NCI-H146 treated with DMSO at 0.1 percent for 48 hours (cell line): ENCODE results near the gene NAPG.
A peak's percentile ranks its signal among the peaks of the same experiment; 100 is the strongest.
"Not testable (repeated sequence)": the region's sequence is repeated elsewhere in the genome, so short reads cannot be mapped to it uniquely, and the experiment has no call there.

Experiments used
- DNase-seq: peaks from one replicate; lab custom pipeline; 2025; ENCODE audit not compliant: unreplicated experiment; lab: John Stamatoyannopoulos, UW

NAPG gene

GRCh38 chr18:10525697-10526560, at the start of gene NAPG:
Gene NAPG (plus strand): TSS chr18:10526027. CDS start chr18:10526103, 76 bp downstream.
- peak; percentile 92 for DNase-seq

GRCh38 chr18:10476338-10476791, 49.5 kb upstream of the NAPG start:
- no peak for DNase-seq

GRCh38 chr18:10477121-10477862, 48.5 kb upstream of the NAPG start:
- peak; percentile 72 for DNase-seq

GRCh38 chr18:10477863-10478260, 48.0 kb upstream of the NAPG start:
- DNase-seq = no peak

GRCh38 chr18:10481831-10482230, 44.0 kb upstream of the NAPG start:
- no peak for DNase-seq

GRCh38 chr18:10482363-10482984, 43.4 kb upstream of the NAPG start:
- DNase-seq = no peak

- DNase-seq = no peak
These were observed 42.6 kb upstream of the NAPG start for GRCh38 chr18:10482985-10483949.

GRCh38 chr18:10485475-10485874, 40.4 kb upstream of the NAPG start:
- DNase-seq = no peak

GRCh38 chr18:10486362-10486761, 39.5 kb upstream of the NAPG start:
- DNase-seq = no peak

GRCh38 chr18:10487154-10487553, 38.7 kb upstream of the NAPG start:
- no peak for DNase-seq

- no peak for DNase-seq
These were observed 37.8 kb upstream of the NAPG start for GRCh38 chr18:10488017-10488416.

- no peak for DNase-seq
These were observed 35.2 kb upstream of the NAPG start for GRCh38 chr18:10490401-10491165.

- DNase-seq = no peak
These were observed 29.9 kb upstream of the NAPG start for GRCh38 chr18:10495936-10496335.

- DNase-seq = no peak
These were observed 28.5 kb upstream of the NAPG start for GRCh38 chr18:10497206-10497749.

GRCh38 chr18:10499230-10499629, 26.6 kb upstream of the NAPG start:
- DNase-seq = no peak

GRCh38 chr18:10500038-10500437, 25.8 kb upstream of the NAPG start:
- DNase-seq = no peak

GRCh38 chr18:10504723-10505122, 21.1 kb upstream of the NAPG start:
- no peak for DNase-seq

- DNase-seq = not testable (repeated sequence)
These were observed 19.9 kb upstream of the NAPG start for GRCh38 chr18:10505892-10506291.

GRCh38 chr18:10508591-10508990, 17.2 kb upstream of the NAPG start:
- DNase-seq = no peak
